OCI-LY1 (cell line): ENCODE data around the gene CDKN1C.

Source experiments
- H2AFZ ChIP-seq: fragments of 200-600 bp; sonication (generic), shearing (Covaris generic); 2 replicates; pipeline ENCODE4 v1.6.0; 2014; ENCODE audit warnings: antibody characterized with exemption, mild to moderate bottlenecking, low read length
- H3F3A ChIP-seq: fragments of 200-600 bp; sonication (generic), shearing (Covaris generic); 2 replicates; pipeline ENCODE4 v1.6.0; 2014; ENCODE audit warnings: mild to moderate bottlenecking, antibody characterized with exemption, low read length, moderate library complexity; ENCODE audit not compliant: insufficient read depth
- H3K27ac ChIP-seq: fragments of 200-600 bp; sonication (generic); 2 replicates; pipeline ENCODE4 v1.5.1; 2014; ENCODE audit warnings: low read length, mixed run types, mild to moderate bottlenecking, low read depth; ENCODE audit not compliant: poor library complexity, severe bottlenecking
- H3K27me3 ChIP-seq: fragments of 200-600 bp; sonication (generic); 2 replicates; pipeline ENCODE4 v1.6.0; 2014; ENCODE audit warnings: antibody characterized with exemption, mild to moderate bottlenecking, low read length, moderate library complexity; ENCODE audit not compliant: insufficient read depth
- H3K36me3 ChIP-seq: fragments of 200-600 bp; sonication (generic); 2 replicates; pipeline ENCODE4 v1.6.1; 2014; ENCODE audit warnings: mild to moderate bottlenecking, antibody characterized with exemption, low read length, moderate library complexity, mixed read lengths; ENCODE audit not compliant: insufficient read depth
- H3K4me1 ChIP-seq: fragments of 200-600 bp; sonication (generic); 2 replicates; pipeline ENCODE4 v1.5.1; 2014; ENCODE audit warnings: mild to moderate bottlenecking, low read length, moderate library complexity; ENCODE audit not compliant: insufficient read depth, severe bottlenecking
- H3K4me2 ChIP-seq: fragments of 200-600 bp; sonication (generic), shearing (Covaris generic); 2 replicates; pipeline ENCODE4 v1.6.1; 2014; ENCODE audit warnings: low read length
- H3K4me3 ChIP-seq: fragments of 200-600 bp; sonication (generic); 2 replicates; pipeline ENCODE4 v1.5.1; 2014; ENCODE audit warnings: low read length, low read depth, mild to moderate bottlenecking, mixed read lengths; ENCODE audit not compliant: poor library complexity, severe bottlenecking
- H3K79me2 ChIP-seq: fragments of 200-600 bp; shearing (Covaris generic); 2 replicates; pipeline ENCODE4 v1.6.1; 2016; ENCODE audit warnings: mixed run types, low read length, mixed read lengths; ENCODE audit not compliant: insufficient read depth
- H3K9ac ChIP-seq: fragments of 200-600 bp; sonication (generic), shearing (Covaris generic); 2 replicates; pipeline ENCODE4 v1.6.1; 2014; ENCODE audit warnings: mild to moderate bottlenecking, low read length, mixed read lengths
- H3K9me2 ChIP-seq: fragments of 200-600 bp; sonication (generic), shearing (Covaris generic); 2 replicates; pipeline ENCODE4 v1.6.1; 2014; ENCODE audit warnings: low read depth, mild to moderate bottlenecking, low read length, mixed read lengths
- H3K9me3 ChIP-seq: fragments of 200-600 bp; shearing (Covaris generic); 2 replicates; pipeline ENCODE4 v1.6.1; 2014; ENCODE audit warnings: low read length, mixed read lengths
- H4K20me1 ChIP-seq: fragments of 200-600 bp; sonication (generic), shearing (Covaris generic); 2 replicates; pipeline ENCODE4 v1.6.0; 2016; ENCODE audit warnings: mild to moderate bottlenecking, low read length; ENCODE audit not compliant: insufficient read depth
- CTCF ChIP-seq: fragments of 200-600 bp; sonication (generic), shearing (Covaris generic); IDR thresholded peaks from 2 replicates; pipeline ENCODE4 v1.5.1; 2017; ENCODE audit warnings: mild to moderate bottlenecking, antibody characterized with exemption, low read length, moderate library complexity, mixed read lengths
- EZH2 ChIP-seq: fragments of 200-600 bp; sonication (generic), shearing (Covaris generic); IDR thresholded peaks from 2 replicates; pipeline ENCODE4 v1.8.0; 2017; ENCODE audit warnings: borderline replicate concordance, mixed run types, mild to moderate bottlenecking, antibody characterized with exemption, low read length, moderate library complexity, mixed read lengths

Gene CDKN1C

GRCh38 chr11:2924381-2924780, 38.8 kb upstream of the CDKN1C start:
- H3K27me3 ChIP-seq = peaks cover 4% of the 10 kb centered on the region; the same call in 1 of the 2 replicates
- no peaks in the 10 kb centered on the region for H3K4me1 ChIP-seq
- no peaks in the 10 kb centered on the region for H3K79me2 ChIP-seq
- H3K36me3 ChIP-seq = no peaks in the 10 kb centered on the region
- no peaks in the 10 kb centered on the region for H3F3A ChIP-seq
- no peak overlapping the region for H3K9ac ChIP-seq
- no peak overlapping the region for H2AFZ ChIP-seq
- H3K9me3 ChIP-seq = no peaks in the 10 kb centered on the region
- no peak overlapping the region for H3K4me3 ChIP-seq
- no peak overlapping the region for H3K4me2 ChIP-seq
- no peaks in the 10 kb centered on the region for H4K20me1 ChIP-seq
- H3K27ac ChIP-seq = no peak overlapping the region
- TF ChIP-seq EZH2 (no peak), CTCF (no peak)
- H3K9me2 ChIP-seq = no peaks in the 10 kb centered on the region

- no peaks in the 10 kb centered on the region for H3K79me2 ChIP-seq
- H3F3A ChIP-seq = no peaks in the 10 kb centered on the region
- peaks cover 4% of the 10 kb centered on the region; the same call in 1 of the 2 replicates for H3K27me3 ChIP-seq
- H3K27ac ChIP-seq = no peak overlapping the region
- no peak overlapping the region for H3K9ac ChIP-seq
- no peak overlapping the region for H2AFZ ChIP-seq
- H4K20me1 ChIP-seq = no peaks in the 10 kb centered on the region
- H3K4me1 ChIP-seq = no peaks in the 10 kb centered on the region
- no peak for TF ChIP-seq EZH2
- TF ChIP-seq CTCF = no peak
- no peak overlapping the region for H3K4me3 ChIP-seq
- no peaks in the 10 kb centered on the region for H3K9me3 ChIP-seq
- no peak overlapping the region for H3K4me2 ChIP-seq
- no peaks in the 10 kb centered on the region for H3K9me2 ChIP-seq
- no peaks in the 10 kb centered on the region for H3K36me3 ChIP-seq
These were observed 38.1 kb upstream of the CDKN1C start for GRCh38 chr11:2923446-2924375.

GRCh38 chr11:2922655-2923054, 37.1 kb upstream of the CDKN1C start:
- no peaks in the 10 kb centered on the region for H4K20me1 ChIP-seq
- peaks cover 4% of the 10 kb centered on the region; the same call in 1 of the 2 replicates for H3K27me3 ChIP-seq
- no peaks in the 10 kb centered on the region for H3K79me2 ChIP-seq
- no peaks in the 10 kb centered on the region for H3K9me2 ChIP-seq
- no peaks in the 10 kb centered on the region for H3K36me3 ChIP-seq
- no peak overlapping the region for H3K4me2 ChIP-seq
- no peaks in the 10 kb centered on the region for H3F3A ChIP-seq
- no peaks in the 10 kb centered on the region for H3K9me3 ChIP-seq
- H3K9ac ChIP-seq = no peak overlapping the region
- no peak overlapping the region for H2AFZ ChIP-seq
- no peaks in the 10 kb centered on the region for H3K4me1 ChIP-seq
- no peak for TF ChIP-seq CTCF
- TF ChIP-seq EZH2 = no peak
- H3K4me3 ChIP-seq = no peak overlapping the region
- no peak overlapping the region for H3K27ac ChIP-seq
